ENCODE measurements around the gene ACAP3.
A peak's percentile ranks its signal among the peaks of the same experiment; 100 is the strongest.
"Not testable (repeated sequence)": the region's sequence is repeated elsewhere in the genome, so short reads cannot be mapped to it uniquely, and the experiment has no call there.

Gene ACAP3

DNA sequence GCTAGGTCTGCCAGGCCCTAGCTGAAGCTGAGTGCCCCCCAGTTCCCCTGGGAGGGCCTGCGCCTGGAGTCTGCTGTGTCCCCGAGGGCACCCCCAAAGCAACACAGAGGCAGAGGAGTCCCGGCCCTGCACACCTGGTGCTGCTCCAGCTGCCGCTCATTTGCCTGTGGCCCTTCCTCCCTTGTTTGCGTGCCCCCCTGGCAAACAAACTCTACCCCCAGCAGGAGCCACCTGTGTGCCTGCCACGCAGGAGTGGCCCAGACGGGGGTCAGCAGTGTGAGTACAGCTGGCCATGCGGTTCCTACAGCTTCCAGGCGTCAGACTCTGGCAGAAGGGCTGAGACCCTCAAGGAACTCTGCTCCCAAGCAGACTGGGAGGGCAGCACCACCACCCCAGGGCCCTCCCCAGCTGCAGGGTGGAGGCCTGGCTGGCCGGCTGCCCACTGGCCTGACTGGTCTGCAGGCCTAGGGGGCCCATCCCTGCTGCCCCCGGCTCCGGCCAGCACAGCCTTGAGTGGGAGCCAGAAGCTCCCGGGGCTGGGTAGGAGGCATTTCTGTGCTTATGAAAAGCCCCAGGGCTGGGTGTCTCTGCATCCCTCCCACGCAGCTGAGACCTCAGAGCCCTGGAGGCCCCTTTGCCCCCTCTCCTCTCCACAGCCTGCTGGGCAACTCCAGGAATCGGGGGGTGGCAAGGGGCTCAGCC is 22.8 kb upstream of the ACAP3 start:
- FAIRE-seq, result no peak

DNA sequence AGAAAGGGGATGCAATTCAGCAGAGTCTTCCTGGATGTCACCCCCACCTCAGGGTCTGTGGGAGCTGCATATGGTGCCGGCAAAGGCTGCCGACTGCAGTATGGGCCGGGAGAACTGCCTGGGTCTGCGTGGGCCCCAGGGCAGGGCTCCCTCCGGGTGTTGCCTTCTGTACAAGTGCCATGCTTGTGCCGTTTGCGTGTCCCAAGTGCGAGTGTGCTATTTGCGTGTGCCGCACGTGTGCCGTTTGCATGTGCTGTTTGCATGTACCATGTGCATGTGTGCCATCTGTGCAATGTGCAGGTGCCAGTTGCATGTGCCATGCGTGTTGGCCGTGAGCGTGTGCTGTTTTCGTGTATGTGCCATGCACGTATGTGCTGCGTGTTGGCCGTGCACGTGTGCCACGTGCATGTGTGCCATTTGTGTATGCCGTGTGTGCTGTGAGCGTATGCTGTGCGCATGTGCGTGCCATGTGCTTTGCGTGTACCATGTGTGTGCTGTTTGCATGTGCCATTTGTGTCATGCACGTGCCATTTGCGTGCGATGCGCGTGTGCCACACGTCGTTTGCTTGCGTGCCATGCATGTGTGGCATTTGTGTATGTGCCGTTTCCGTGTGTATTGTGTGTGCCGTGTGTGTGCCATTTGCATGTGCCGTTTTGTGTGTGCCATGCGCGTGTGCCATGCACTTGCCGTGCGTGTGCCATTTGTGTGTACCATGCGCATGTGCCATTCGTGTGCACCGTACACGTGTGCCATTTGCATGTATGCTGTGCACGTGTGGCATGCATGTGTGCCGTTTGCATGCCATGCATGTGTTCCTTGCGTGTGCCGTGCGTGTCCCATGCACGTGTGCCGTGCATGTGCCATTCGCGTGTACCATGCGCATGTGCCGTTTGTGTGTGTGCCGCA is 21.8 kb upstream of the ACAP3 start:
- no peak for FAIRE-seq

DNA sequence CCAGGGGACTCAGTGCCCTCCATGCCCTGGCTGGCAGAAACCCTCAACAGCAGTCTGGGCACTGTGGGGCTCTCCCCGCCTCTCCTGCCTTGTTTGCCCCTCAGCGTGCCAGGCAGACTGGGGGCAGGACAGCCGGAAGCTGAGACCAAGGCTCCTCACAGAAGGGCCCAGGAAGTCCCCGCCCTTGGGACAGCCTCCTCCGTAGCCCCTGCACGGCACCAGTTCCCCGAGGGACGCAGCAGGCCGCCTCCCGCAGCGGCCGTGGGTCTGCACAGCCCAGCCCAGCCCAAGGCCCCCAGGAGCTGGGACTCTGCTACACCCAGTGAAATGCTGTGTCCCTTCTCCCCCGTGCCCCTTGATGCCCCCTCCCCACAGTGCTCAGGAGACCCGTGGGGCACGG is 20.5 kb upstream of the ACAP3 start:
- no peak for FAIRE-seq

DNA sequence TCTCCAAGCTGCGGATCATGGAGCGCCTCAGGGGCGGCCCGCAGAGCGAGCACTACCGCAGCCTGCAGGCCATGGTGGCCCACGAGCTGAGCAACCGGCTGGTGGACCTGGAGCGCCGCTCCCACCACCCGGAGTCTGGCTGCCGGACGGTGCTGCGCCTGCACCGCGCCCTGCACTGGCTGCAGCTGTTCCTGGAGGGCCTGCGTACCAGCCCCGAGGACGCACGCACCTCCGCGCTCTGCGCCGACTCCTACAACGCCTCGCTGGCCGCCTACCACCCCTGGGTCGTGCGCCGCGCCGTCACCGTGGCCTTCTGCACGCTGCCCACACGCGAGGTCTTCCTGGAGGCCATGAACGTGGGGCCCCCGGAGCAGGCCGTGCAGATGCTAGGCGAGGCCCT is 19.6 kb upstream of the ACAP3 start:
- no peak for FAIRE-seq

DNA sequence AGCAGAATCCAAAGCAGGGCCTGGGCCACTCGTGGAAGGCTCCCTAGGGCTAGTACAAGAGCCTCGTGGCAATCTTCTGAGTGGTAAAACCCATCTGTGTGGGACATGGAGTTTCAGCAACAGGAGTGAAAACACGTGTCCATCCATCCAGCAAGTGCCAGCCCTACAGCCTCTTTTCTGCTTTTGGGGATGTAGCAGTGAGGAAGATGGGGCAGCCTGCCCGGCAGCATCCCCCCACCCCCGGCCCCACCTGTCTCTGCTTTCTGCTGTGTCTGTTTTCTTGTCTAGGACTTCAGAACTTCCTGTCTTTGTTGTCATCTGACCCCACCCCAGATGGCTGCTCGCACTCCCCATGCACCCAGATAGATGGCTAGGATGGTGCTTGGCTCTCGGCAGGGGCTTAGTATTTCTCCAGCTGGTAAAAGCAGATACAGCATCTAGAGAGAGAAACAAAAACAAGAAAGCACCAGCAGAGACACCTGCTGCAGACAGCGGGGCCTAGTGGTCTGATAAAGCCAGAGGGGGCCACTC is 18.4 kb upstream of the ACAP3 start:
- no peak for FAIRE-seq

DNA sequence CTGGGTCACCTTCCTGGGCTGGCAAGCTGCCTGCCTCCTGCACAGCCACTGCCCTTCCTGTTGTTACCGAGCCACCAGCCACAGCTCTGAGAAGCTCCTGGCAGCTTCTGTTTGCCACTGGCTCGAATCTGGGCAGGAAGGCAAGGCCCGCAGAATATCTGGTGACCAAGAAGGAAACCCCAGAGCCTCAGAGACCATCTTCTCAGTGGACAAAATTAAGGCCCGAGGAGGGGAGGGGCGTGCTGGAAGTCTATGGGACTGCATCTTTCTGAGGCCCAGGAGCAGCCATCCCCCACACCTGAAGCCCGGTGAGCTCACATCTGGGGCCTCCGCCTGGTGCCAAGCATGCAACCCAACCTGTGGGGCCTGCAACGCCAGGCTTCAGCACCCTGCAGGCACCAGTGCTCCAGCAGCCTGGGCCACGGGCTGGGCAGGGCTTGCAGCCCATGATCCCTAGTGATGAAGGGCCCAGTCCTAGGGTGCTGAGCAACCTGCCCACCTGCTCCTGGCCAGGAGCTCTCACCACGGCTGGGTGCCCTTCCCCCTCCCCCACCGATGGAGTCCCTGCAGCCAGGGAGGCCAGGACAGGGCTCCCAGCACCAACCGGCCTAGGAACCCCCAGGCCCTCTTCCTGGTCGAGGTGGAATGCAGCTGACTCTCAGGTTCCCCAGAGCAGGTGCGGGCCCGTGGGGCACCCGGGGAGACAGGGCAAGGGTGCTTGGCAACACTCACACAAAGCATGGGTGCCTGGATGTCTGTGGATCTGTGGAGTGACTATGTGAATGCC is 17.8 kb upstream of the ACAP3 start:
- FAIRE-seq, result no peak

DNA sequence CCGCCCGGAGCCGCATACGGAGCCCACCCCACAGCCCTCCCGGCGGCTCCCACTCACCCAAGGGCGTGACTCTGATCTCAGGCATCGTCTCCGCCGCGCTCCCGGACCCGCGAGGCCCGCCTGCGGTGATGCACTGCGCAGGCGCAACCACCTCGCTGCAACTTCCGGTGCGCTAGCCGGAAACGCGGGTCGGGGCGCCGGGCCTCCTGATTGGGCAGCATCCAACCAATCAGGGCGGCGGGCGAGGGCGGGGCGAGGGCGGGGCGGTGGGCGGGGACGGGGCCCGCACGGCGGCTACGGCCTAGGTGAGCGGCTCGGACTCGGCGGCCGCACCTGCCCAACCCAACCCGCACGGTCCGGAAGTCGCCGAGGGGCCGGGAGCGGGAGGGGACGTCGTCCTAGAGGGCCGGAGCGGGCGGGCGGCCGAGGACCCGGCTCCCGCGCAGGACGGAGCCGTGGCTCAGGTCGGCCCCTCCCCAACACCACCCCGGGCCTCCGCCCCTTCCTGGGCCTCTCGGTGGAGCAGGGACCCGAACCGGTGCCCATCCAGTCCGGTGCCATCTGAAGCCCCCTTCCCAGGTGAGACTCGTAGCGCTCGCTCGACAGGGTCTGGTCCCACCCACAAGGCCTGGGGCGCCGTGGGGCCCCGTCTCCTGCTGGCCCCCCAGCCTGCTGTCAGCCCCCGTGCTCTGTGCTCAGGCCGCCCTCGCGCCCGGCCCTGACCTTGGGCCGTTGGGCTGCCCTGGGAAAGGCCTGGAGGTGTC is 17.0 kb upstream of the ACAP3 start, which contains the start of the genes CPTP and INTS11:
Gene CPTP (plus strand): TSS at position 279 of the 764 bp plus-strand sequence. CDS start 2,109 bp downstream, outside the sequence.
Gene INTS11 (minus strand): TSS at position 137 of the 764 bp plus-strand sequence. CDS start 52 bp downstream, at position 85.
- no peak for FAIRE-seq

DNA sequence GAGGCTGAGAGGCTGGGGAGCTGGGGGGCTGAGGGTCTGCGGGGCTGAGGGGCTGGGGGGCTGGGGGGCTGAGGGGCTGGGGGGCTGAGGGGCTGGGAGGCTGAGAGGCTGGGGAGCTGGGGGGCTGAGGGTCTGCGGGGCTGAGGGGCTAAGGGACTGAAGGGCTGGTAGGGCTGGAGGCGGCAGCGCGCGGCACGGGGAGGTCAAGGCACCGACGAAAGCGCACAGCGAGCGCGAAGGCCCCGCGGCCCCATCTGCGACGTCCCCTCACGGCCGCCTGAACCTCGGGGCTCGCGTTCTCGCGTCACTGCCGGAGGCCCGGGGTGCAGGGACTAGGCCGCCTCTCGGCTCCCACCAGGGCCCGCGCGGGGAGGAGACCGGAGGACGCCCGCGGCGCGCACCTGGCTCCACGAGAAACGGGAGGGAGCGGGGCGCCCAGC is 16.4 kb upstream of the ACAP3 start:
- FAIRE-seq, result no peak

DNA sequence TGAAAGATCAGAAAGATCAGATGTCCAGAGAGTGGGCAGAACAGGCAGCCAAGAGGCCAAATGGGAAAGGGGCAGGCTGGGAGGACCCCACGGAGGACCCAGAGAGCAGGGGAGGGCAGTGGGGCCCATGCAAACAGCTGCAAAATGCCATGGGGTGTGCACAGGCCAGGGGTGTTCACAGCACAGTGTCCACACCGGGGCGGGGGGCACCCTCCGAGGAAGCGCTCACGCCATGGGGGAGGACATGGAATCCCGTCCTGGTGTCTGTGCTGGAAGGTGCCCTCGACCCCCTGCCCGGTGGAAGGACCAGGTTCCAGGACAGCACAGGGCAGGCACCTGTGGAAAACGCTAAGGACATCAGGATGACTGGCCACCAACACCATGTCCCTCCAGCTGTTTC is 15.2 kb upstream of the ACAP3 start:
- no peak for FAIRE-seq

DNA sequence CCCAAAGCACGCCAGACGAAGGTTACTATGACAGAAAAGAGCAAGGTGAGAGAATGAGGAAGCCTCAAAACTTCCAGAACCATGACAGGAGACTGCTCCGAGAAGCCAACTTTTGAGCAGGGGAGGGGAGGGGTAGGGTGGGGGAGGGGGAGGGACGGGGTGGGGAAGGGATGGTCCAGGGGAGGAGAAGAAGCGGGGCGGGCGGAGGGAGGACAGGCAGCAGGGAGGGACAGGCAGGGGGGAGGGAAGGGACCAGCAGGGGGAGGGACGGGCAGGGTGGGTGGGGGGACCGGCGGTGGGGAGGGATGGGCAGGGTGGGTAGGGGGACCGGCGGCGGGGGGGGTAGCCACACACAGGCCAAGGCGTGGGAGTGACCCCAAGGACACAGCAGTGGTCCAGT is 14.7 kb upstream of the ACAP3 start:
- FAIRE-seq, result no peak

DNA sequence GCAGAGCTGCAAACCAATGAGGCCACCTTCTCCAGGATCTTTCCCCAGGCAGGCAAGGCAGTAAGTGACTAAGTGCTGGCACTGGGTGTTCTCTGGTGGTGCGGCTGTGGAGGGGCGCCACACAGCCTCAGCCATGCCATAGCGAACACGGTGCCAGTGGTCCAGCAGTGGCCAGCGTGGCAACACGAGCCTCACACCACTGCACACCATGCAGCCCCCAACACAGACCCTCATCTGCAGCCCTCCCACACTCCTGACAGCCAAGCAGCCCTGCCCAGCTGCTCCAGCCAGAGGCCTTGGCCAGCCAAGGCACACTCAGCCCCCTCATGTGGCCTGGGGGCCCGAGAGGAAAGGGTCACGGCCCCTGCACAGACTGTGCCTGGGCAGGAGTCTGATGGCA is 13.7 kb upstream of the ACAP3 start:
- FAIRE-seq, result no peak

DNA sequence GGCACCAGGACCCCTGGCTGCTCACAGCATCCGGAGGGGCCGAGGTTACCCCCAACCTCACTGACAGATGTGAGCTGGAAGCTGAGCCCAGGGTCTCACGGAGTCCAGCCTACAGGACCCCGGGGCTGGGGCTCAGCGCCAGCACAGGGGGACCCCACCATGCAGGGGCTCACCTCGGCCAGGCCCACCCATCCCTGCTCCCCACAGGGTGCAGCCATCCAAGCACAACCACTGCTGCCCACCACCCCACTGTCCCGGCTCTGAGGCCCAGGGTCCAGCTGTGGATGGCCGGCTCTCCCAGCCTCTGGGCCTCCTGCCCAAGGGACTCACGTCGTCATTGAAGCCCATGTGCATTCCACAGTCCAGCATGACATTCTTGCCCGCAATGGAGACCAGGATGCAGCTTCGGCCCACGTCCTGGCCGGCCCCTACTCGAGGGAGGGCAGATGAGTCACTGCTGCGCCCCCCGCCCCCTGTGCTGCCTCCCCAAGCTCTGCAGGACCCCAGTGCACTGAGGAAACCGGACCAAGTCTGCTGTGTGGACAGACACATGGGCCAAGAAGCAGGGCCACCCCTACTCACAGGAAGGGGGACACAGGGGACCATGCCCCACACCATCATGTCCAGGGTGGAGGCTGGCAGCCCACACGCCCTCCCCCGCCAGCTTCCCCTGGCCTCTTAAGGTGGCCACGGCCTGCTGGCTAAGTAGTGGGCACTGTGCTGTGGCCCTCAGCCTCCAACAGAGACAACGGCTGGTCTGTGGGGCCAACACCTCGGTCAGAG is 13.1 kb upstream of the ACAP3 start:
- FAIRE-seq, result no peak

DNA sequence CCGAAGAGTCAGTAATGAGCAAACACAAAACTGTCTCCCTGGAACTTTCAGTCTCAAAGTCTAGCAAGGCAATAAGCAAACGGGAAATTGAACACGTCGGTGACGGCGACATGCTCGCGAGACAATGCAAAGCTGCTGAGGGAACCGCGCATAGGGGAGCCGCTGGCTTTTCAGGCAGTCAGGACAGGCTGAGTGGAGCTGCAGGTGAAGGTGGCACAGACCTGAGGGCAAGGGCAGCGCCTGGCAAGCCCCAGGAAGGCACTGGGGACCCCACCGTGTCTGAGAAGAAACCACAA is 11.9 kb upstream of the ACAP3 start:
- FAIRE-seq, result no peak

DNA sequence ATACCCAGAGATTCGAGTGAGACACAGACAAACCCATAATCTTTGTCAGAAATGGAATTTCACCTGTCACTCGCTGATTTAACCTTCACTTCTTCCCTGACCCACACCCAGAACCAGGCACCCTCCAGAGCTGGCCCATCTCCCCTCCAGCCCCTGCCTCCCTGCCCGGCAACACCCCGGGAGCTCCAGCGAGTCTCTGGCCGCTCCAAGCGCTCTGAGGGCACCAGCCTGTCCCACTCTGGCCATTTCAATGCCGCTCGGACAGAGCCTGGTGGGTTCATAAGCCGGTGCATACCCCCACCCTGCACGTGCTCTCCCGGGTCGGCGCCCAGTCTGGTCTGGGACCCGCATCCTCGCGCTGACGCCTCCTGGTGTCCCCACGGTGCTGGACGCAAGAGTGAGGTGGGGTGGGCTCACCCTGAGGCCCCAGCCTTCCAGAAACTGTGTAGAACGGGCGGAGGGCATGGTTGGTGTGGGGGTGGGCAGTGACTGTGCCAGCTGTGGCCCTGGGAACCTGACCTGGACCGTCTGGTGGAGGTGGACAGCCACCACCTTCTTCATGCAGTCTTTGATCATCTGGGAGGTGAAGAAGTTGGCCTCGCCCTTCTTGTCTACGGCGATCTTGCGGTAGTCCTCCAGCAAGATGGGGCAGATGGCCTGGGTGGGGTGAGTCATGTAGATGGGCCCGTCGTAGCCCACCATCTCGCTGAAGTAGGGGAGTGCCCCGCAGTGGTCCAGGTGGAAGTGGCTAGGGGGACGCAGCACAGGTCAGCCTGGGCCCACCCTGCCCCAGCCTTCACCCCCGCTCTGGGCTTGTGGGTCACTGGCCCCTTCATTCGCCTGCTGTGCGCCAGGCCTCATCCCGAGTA is 11.3 kb upstream of the ACAP3 start:
- no peak for FAIRE-seq

DNA sequence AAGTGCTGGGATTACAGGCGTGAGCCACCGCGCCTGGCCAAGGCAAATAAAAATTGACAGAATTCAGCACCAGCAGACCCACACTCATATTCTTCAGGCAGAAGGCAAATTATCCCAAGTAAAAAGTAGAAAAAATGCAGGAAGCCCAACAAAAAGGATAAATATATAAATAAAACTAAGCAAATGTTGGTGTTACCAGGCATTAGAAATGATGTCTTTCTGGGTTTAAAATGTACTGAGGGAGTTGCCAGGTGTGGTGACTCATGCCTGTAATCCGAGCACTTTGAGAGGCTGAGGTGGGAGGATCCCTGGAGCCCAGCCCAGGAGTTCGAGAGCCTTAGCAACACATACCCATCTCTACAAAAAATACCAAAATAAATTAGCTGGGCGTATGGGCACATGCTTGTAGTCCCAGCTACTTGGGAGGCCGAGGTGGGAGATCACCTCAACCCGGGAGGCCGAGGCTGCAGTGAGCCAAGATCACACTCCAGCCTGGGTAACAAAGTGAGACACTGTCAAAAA is 10.5 kb upstream of the ACAP3 start:
- FAIRE-seq, result peak; percentile 92

DNA sequence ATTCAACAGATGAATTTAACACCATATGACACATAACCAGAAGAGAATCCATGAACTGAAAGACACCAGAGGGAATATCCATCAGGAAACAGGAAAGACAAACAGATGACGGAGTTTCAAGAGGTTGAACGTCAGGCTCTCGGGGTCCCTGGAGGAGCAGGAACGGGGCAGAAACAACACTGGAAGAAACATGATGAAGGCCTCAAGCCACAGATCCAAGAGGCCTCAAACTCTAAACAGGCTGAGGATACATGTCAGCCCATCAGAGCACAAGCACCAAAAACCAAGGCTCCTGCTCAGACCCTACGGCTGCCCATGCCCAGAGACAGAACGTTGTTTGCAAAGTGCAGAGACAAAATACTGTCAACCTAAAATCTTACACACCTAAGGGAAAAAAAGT is 9.7 kb upstream of the ACAP3 start:
- FAIRE-seq, result no peak

DNA sequence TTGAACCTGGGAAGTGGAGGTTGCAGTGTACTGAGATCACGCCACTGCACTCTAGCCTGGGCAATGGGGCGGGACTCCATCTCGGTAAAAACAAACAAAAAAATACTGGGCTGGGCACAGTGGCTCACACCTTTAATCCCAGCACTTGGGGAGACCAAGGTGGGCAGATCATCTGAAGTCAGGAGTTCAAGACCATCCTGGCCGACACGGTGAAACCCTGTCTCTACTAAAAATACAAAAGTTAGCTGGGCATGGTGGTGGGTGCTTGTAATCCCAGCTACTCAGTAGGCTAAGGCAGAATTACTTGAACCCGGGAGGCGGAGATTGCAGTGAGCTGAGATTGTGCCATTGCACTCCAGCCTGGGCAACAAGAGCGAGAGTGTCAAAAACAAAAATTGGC is 8.5 kb upstream of the ACAP3 start:
- FAIRE-seq, result not testable (repeated sequence)

DNA sequence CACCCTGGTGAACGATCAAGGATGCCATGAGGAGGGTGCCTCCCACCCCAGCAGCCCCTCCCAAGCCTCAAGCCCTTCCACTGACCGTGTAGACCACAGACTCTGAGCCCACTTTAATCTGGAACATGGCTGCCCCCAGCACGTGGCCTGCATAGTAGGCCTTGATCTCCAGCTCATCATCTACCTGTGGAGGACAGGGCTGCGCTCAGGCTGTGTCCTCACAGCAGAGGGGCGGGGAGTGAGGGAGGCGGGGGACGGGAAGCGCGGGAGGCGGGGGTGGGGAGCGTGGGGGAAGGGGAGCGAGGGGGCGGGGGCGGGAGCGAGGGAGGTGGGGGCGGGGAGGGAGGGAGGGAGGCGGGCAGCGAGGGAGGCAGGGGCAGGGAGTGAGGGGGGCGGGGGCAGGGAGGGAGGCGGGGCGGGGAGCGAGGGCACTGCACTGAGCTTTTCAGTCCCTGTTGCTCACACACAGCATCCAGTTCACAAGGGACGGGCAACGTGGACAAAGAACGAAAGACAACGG is 7.8 kb upstream of the ACAP3 start:
- no peak for FAIRE-seq

DNA sequence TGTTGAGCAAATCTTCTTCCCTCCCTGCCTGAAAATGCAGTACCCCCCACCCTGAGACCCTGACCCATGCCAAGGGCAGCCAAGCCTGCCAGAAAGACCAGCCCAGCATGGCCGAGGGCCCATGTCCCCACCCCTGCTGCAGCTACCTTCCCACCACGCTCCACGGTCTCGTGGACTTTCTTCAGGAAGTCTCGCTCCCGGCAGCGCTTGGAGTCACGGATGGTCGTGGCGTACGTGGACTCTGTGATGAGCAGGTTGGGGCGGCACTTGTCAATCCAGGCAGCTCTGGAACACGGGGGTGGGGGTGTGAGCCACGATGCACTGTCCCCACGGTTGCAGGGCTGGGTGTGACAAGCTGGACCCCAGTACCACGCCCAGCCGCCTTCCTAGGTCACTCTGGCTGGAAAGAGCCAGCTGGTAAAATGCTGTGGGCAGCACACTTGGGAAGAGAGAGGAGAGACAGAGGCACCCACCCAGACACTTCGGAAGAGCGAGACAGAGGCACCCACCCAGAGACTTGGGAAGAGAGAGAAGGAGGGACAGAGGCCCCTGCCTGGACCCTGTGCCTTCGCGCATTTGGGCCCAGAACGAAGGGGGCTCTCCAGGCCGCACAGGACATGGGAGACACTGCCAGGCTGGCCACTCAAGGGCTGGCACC is 7.1 kb upstream of the ACAP3 start:
- FAIRE-seq, result no peak

Measured in endometrium (tissue), 2 donors.